IMR-90 (cell line): Measurements from ENCODE around the gene SLC9B1.
"Not testable (repeated sequence)": the region's sequence is repeated elsewhere in the genome, so short reads cannot be mapped to it uniquely, and the experiment has no call there.

ENCODE experiments used
- CTCF ChIP-seq: conservative IDR thresholded peaks from 2 replicates; pipeline ENCODE4 v1.5.1; 2012; ENCODE audit warnings: mild to moderate bottlenecking, low read depth, low read length, improper control_type of control experiment
- FOS ChIP-seq: fragments of 150-350 bp; IDR thresholded peaks from 2 replicates; pipeline ENCODE4 v1.6.1; 2016; ENCODE audit warnings: low read depth, low read length
- MAZ ChIP-seq: IDR thresholded peaks from 2 replicates; pipeline ENCODE4 v1.6.1; 2012; ENCODE audit warnings: low read depth, mild to moderate bottlenecking, low read length, improper control_type of control experiment, moderate library complexity, borderline replicate concordance
- POLR2A ChIP-seq: IDR thresholded peaks from 2 replicates; pipeline ENCODE4 v1.6.1; 2012; ENCODE audit warnings: mild to moderate bottlenecking, low read depth, low read length
- RFX5 ChIP-seq: IDR thresholded peaks from 2 replicates; pipeline ENCODE4 v1.8.0; 2012; ENCODE audit warnings: low read depth, mild to moderate bottlenecking, low read length, moderate library complexity
- SMC3 ChIP-seq: fragments of 150-350 bp; IDR thresholded peaks from 2 replicates; pipeline ENCODE4 v1.6.1; 2016; ENCODE audit warnings: low read depth, mild to moderate bottlenecking, antibody characterized with exemption, low read length, moderate library complexity

- TF ChIP-seq CTCF, POLR2A, FOS, SMC3, MAZ, RFX5: not testable (repeated sequence)
Measured at GRCh38 chr4:102938063-102938462, 81.4 kb downstream of the SLC9B1 start.
